Measurements from ENCODE around the gene RPL15.

- TF ChIP-seq, protein P1, sequence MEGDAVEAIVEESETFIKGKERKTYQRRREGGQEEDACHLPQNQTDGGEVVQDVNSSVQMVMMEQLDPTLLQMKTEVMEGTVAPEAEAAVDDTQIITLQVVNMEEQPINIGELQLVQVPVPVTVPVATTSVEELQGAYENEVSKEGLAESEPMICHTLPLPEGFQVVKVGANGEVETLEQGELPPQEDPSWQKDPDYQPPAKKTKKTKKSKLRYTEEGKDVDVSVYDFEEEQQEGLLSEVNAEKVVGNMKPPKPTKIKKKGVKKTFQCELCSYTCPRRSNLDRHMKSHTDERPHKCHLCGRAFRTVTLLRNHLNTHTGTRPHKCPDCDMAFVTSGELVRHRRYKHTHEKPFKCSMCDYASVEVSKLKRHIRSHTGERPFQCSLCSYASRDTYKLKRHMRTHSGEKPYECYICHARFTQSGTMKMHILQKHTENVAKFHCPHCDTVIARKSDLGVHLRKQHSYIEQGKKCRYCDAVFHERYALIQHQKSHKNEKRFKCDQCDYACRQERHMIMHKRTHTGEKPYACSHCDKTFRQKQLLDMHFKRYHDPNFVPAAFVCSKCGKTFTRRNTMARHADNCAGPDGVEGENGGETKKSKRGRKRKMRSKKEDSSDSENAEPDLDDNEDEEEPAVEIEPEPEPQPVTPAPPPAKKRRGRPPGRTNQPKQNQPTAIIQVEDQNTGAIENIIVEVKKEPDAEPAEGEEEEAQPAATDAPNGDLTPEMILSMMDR (optimal IDR thresholded peaks at IDR 0.05 in 1 of 3, IDR thresholded peaks at IDR 0.05 in 1 of 3, conservative IDR thresholded peaks at IDR 0.05 in 1 of 3; ENCODE audit: extremely low read depth in 1 of 3, insufficient read depth in 2 of 3, low read length in 3 of 3): no peak
- no peak for TF ChIP-seq EZH2 (IDR thresholded peaks at IDR 0.05; ENCODE audit: low read length)
Observed at GRCh38 chr3:23920151-23920655, 3.3 kb downstream of the RPL15 start.
